Left forelimb (tissue), 1 donor: ENCODE results near the gene UCN3.
"Not testable (repeated sequence)": the region's sequence is repeated elsewhere in the genome, so short reads cannot be mapped to it uniquely, and the experiment has no call there.

ENCODE experiments used
- DNase-seq: peaks from one replicate; pipeline ENCODE4 v3.0.0-alpha.2; 2018; ENCODE audit warnings: low spot score

UCN3 gene

DNA sequence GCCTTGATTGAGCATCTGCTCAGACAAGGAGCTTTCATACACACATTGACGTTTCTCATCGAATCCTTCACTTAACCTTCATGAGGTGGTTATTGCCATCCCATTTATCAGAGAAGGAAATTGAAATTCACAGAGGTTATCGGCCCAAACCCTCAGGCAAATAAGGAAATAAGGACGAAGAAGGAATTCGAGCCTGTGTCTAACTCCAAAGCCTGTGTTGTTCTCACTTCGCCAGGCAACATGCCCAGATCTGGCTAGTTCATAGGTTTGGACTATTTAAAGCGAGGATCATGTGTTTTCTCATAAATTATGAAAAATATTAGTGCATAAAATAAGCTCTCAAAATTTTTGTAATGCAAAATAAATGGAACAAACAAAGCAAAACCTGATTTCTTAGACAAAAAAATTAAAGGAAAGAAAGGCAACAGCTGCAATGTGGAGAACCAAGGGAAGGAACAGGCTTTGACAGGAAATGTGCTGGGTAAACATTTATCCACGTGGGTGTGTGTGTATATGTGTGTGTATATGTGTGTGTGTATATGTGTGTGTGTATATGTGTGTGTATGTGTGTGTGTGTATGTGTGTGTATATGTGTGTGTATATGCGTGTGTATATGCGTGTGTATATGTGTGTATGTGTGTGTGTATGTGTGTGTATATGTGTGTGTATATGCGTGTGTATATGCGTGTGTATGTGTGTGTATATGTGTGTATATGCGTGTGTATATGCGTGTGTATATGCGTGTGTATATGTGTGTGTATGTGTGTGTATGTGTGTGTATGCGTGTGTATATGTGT is 4.8 kb downstream of the UCN3 start:
- DNase-seq, result no peak

GRCh38 chr10:5370493-5371352 is 6.0 kb downstream of the UCN3 start:
- DNase-seq, result no peak

DNA sequence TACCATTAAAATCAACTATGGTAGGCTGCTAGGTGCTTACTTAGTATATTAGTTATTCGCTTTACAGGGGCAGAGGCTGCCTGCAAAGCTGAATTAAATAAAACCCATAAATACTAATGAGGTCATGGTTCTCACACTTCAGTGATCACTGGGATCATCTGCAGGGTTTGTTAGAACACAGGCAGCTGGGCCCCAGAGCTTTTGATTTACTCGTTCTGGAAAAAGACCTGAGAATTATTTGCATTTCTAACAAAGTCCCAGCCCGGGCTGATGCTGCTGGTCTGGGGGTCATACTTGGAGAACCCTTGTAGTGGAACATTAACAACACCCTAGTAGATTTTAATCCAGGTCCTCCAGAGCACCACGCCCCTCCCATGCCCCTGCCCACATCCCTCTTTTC is 8.5 kb downstream of the UCN3 start:
- DNase-seq, result no peak

- no peak for DNase-seq
Measured at GRCh38 chr10:5373891-5374611, 9.3 kb downstream of the UCN3 start.

GRCh38 chr10:5376450-5376849 is 11.7 kb downstream of the UCN3 start:
- no peak for DNase-seq

GRCh38 chr10:5379202-5379601 is 14.4 kb downstream of the UCN3 start:
- not testable (repeated sequence) for DNase-seq

GRCh38 chr10:5380395-5380794 is 15.6 kb downstream of the UCN3 start:
- DNase-seq, result not testable (repeated sequence)

GRCh38 chr10:5381187-5381586 is 16.4 kb downstream of the UCN3 start:
- no peak for DNase-seq

DNA sequence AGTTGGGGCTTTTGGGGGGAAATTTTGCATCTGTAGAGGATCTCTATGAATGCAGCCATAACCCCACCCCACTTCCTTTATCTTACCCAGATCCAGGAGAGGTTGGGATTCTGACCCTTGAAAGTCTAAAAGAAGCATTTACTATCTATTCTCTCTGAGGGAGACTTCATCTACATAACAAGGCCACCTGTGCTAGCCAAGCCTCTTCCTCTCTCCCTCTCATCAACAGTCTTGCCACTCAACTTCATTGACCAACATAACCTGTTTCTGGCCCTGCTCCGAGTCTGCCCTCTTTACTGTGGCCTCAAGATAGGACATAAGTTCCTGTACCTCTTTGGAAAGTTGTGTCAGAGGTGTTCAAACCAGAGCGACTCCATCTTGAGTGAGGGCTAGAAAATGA is 20.5 kb downstream of the UCN3 start:
- DNase-seq, result no peak

GRCh38 chr10:5387169-5387568 is 22.4 kb downstream of the UCN3 start:
- DNase-seq, result no peak

GRCh38 chr10:5390607-5391205 is 25.9 kb downstream of the UCN3 start:
- no peak for DNase-seq

GRCh38 chr10:5391790-5392189 is 27.0 kb downstream of the UCN3 start:
- no peak for DNase-seq

- DNase-seq, result no peak
Measured at GRCh38 chr10:5393529-5393928, 28.8 kb downstream of the UCN3 start.

DNA sequence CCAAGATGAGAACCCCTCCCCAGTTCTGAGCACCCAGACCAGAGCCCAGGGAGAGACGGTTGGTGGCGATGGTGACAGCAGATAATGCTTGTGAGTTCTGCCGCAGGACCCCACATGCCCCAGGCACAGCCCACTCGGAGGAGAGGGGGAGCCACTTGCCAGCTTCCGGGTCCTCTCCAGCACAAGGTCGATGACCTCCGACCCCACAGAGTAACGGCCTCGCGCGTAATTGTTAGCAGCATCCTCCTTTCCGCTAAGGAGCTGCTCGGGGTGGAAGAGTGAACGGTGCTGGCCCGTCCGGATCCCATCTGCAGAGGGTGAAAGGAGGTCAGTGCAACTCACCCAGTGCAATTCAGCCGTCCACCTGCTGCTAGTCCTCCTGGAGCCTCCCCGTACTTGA is 30.4 kb downstream of the UCN3 start:
- DNase-seq, result no peak

- no peak for DNase-seq
Measured at GRCh38 chr10:5396556-5397300, 32.0 kb downstream of the UCN3 start.

DNA sequence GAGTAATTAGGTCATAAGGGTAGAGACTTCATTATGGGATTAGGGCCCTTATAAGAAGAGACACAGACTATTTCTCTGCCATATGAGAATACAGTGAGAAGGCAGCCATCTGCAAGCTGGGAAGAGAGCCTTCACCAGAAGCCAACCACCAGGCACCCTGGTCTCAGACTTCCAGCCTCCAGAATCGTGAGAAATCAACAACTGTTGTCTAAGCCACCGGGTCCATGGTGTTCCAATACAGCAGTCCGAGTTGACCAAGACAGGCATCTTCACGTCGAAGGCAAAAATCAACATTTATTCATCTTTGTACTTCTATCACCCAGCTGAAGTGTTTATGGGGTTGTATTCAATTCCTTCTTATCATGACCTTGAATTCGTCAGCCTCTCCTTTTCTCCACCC is 34.6 kb downstream of the UCN3 start:
- DNase-seq, result no peak

GRCh38 chr10:5400468-5401240 is 35.9 kb downstream of the UCN3 start:
- no peak for DNase-seq

DNA sequence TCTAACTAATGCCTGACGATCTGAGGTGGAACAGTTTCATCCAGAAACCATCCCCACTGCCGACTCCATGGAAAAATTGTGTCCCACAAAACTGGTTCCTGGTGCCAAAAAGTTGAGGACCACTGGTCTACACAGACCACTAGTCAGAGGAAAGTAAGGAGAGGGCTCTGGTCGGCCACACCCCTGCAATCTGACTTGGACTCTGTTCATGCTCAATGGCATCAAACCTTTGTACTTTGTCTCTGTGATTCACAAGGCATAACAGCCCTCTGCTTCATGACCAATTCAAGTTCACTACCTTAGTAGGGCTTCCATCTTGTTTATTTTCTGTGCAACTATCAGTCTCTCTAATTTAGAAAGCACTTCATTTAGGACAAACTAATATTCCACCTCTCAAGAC is 38.0 kb downstream of the UCN3 start:
- DNase-seq, result no peak

- no peak for DNase-seq
Measured at GRCh38 chr10:5404208-5405041, 39.7 kb downstream of the UCN3 start, which contains the start of gene TUBAL3. TUBAL3 (minus strand) TSS chr10:5404828; CDS start chr10:5404792, 36 bp downstream.

DNA sequence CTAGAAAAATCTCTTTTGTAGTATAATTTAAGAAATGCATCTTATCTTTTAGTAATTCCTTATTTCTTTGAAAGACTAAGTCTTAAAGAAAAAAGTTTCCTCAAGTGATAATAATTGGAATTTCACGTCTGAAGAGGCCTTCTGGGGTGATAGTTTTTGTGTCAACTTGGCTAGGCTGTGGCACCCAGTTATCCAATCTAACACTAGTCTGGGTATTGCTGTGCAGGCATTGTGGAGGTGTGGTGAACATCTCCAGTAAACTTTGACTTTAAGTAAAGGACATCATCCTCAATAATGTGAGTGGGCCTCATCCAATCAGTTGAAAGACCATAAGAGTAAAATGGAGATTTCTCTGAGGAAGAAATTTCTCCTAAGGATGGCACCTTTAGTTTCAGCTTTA is 42.2 kb downstream of the UCN3 start:
- no peak for DNase-seq
